ENCODE measurements around the gene TRIM33. TPM values are rescaled to one million over a fixed set of nuclear protein-coding genes. Genes with fewer than 3 reads are reported as not detected.

Gene TRIM33
- total and polyA plus RNA-seq, 10 of the 15 experiments (the other 5 are each of a cell fraction or from before 2014, with no cell fraction given), result 9.0 to 40.3 (median 22.0) TPM

GRCh38 chr1:114350731-114351445 is 160.1 kb downstream of the TRIM33 start (continued):
- TF ChIP-seq FOS (IDR thresholded peaks at IDR 0.05; ENCODE audit: borderline replicate concordance, extremely low read depth, insufficient read length) (no peak), BCLAF1 (IDR thresholded peaks at IDR 0.05) (no peak)

GRCh38 chr1:114349891-114350605 is 161.0 kb downstream of the TRIM33 start:
- ChIA-PET CTCF (interaction anchor here (0.9 to 1.0 kb wide), 2 partner anchors 57 to 361 kb away, joined by 3 read pairs; no protein-coding TSS in a partner anchor), POLR2A (interaction anchor here (0.6 kb wide), 1 partner anchor 1615 kb away, joined by 4 read pairs; no protein-coding TSS in a partner anchor), RAD21 (ENCODE audit: unreplicated experiment) (interaction anchor here (0.7 kb wide), 1 partner anchor 19 kb away, joined by 3 read pairs; no protein-coding TSS in a partner anchor), SMC1A (ENCODE audit: uncharacterized antibody, unreplicated experiment) (interaction anchor here (0.7 kb wide), 1 partner anchor 431 kb away, joined by 3 read pairs; no protein-coding TSS in a partner anchor)
- no peak for DNase-seq (ENCODE audit: low read depth, low spot score)
- 50% methylated on average over 14 of the region's 14 CpGs for WGBS (ENCODE audit: insufficient coverage, insufficient replicate concordance, low lambda C conversion rate, missing lambda C conversion rate)
- Histone ChIP-seq H3K9ac (ENCODE audit: control insufficient read depth, insufficient read depth, low read length) (no peak overlapping the region), H2AFZ (ENCODE audit: control insufficient read depth, low read depth, low read length) (no peak overlapping the region), H3K4me1 (ENCODE audit: control insufficient read depth, insufficient read depth, low read length) (peaks cover 6% of the 10 kb centered on the region; the same call in 1 of the 2 replicates), H3K9me3 (replicated peaks; ENCODE audit: control insufficient read depth, insufficient read depth, low read length) (no peaks in the 10 kb centered on the region), H3K4me2 (ENCODE audit: control insufficient read depth, insufficient read depth) (no peak overlapping the region), H3K4me3 (no peak overlapping the region), H3K36me3 (ENCODE audit: control insufficient read depth in 2 of 2, insufficient read depth in 2 of 2, low read length in 1 of 2) (no peaks in the 10 kb centered on the region), H4K20me1 (ENCODE audit: control insufficient read depth, insufficient read depth) (no peaks in the 10 kb centered on the region), H3K27ac (ENCODE audit: control insufficient read depth, insufficient read depth) (no peak overlapping the region), H3K79me2 (ENCODE audit: control insufficient read depth, insufficient read depth, low read length) (no peaks in the 10 kb centered on the region), H3K27me3 (replicated peaks in 1 of 2; ENCODE audit: control insufficient read depth in 2 of 2, insufficient read depth in 2 of 2, low read length in 1 of 2) (no peaks in the 10 kb centered on the region; a peak in 1 of 4 replicates)
- BruUV-seq (replicated peaks), result no TSS peak
- in situ Hi-C loops (cut with MboI), result loop anchor here (10.0 kb wide), 2 partner anchors 325 to 705 kb away; partner anchors contain the start of gene DENND2C
- ATAC-seq, result no peak
- intact Hi-C loops (cut with micrococcal nuclease; ENCODE audit: unreplicated experiment), result loop anchor here (5.0 to 10.0 kb wide), 3 partner anchors 75 to 702 kb away; partner anchors contain the start of gene DENND2C
- FAIRE-seq, result no peak
- TF ChIP-seq RBBP5 (conservative IDR thresholded peaks at IDR 0.05) (no peak), HDAC2 (IDR thresholded peaks at IDR 0.05) (no peak), WRNIP1 (IDR thresholded peaks at IDR 0.05; ENCODE audit: borderline replicate concordance, low read depth, low read length) (no peak), NRF1 (conservative IDR thresholded peaks at IDR 0.05; ENCODE audit: low read depth, low read length) (no peak), ZNF592 (IDR thresholded peaks at IDR 0.05) (no peak)
- TF ChIP-seq, protein P1, sequence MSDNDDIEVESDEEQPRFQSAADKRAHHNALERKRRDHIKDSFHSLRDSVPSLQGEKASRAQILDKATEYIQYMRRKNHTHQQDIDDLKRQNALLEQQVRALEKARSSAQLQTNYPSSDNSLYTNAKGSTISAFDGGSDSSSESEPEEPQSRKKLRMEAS (IDR thresholded peaks at IDR 0.05; ENCODE audit: low read depth, low read length), result no peak
